Stimulated activated naive CD8-positive, alpha-beta T cell treated with anti-CD3 and anti-CD28 coated beads, Interleukin-15, Interleukin-2, amounts not matched to agents 100 ng/mL and 50 ng/mL, for 24 hours (primary cell): ENCODE data around the gene COL5A1.
"Not testable (repeated sequence)": the region's sequence is repeated elsewhere in the genome, so short reads cannot be mapped to it uniquely, and the experiment has no call there.

ENCODE experiments used
- H3K27ac Mint-ChIP-seq: one replicate; pipeline ENCODE4 v1.8.0; 2021; ENCODE audit warnings: mild to moderate bottlenecking, mixed read lengths
- H3K27me3 Mint-ChIP-seq: one replicate; pipeline ENCODE4 v1.8.0; 2021; ENCODE audit warnings: mixed read lengths
- H3K36me3 Mint-ChIP-seq: one replicate; pipeline ENCODE4 v1.8.0; 2021; ENCODE audit warnings: low read depth, mixed read lengths
- H3K4me1 Mint-ChIP-seq: one replicate; pipeline ENCODE4 v1.8.0; 2021; ENCODE audit warnings: low read depth, mixed read lengths
- H3K4me3 Mint-ChIP-seq: one replicate; pipeline ENCODE4 v1.8.0; 2021; ENCODE audit warnings: mild to moderate bottlenecking, mixed read lengths
- H3K9me3 Mint-ChIP-seq: one replicate; pipeline ENCODE4 v1.8.0; 2021; ENCODE audit warnings: mixed read lengths

Gene COL5A1

DNA sequence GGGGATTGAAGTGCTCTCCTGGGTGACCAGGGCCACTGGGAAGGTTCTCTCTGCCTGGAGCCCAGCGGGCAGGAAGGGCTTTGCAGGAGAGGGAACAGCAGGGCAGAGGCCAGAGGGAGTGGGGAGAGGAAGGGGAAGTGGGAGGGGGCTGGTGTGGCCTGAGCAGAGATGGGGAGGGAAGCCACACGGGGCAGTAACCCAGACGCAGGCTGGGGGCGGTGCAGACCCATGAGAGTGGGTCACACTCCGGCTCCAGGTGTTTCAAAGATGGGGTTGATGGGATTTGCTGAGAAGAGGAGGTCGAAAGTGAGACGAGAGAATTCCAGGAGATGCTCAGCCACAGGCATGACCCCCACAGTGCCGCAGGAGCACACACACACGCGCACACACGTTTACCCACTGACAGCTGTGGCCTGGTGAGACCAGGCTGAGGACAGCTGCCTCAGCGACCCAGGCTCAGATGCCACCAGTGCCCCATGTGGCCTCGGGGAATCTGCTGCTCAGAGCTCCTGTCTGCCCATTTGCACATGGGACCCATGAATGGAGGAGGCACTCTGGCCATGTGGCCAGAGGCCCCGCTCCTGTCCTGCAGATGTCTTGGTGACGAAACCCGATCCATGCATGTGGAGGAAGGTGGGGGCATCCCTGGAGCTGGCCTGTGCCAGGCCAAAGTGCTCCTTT is 206.3 kb downstream of the COL5A1 start:
- no peaks in the 10 kb centered on the region for H3K36me3 Mint-ChIP-seq
- H3K4me3 Mint-ChIP-seq = no peak overlapping the region
- no peak overlapping the region for H3K27ac Mint-ChIP-seq
- no peaks in the 10 kb centered on the region for H3K4me1 Mint-ChIP-seq
- H3K27me3 Mint-ChIP-seq = no peaks in the 10 kb centered on the region
- no peaks in the 10 kb centered on the region for H3K9me3 Mint-ChIP-seq

DNA sequence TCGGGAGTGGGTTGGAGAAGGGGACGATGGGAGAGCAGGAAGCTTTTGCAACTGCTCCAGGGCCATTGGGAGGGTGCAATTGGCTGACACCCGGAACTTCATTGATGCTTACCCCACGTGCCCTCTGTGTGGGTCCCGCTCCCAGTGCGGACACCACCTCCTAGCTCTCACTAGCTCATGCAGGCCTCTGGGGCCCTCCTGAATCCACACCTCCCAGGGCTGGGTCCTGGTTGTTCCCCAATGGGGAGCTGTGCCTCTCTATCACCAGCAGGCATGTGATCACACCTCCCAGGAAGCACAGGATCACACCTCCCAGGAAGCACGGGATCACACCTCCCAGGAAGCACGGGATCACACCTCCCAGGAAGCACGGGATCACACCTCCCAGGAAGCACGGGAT is 206.9 kb downstream of the COL5A1 start:
- Mint-ChIP-seq H3K4me3 (no peak overlapping the region), H3K9me3 (no peaks in the 10 kb centered on the region), H3K27ac (no peak overlapping the region), H3K27me3 (no peaks in the 10 kb centered on the region), H3K36me3 (no peaks in the 10 kb centered on the region), H3K4me1 (no peaks in the 10 kb centered on the region)

DNA sequence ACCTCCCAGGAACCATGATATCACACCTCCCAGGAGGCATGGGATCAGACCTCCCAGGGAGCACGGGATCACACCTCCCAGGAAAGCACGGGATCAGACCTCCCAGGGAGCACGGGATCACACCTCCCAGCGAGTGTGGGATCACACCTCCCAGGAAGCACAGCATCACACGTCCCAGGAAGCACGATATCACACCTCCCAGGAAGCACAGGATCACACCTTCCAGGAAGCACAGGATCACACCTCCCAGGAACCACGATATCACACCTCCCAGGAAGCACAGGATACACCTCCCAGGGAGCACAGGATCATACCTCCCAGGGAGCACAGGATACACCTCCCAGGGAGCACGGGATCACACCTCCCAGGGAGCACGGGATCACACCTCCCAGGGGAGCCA is 209.0 kb downstream of the COL5A1 start:
- H3K36me3 Mint-ChIP-seq = no peaks in the 10 kb centered on the region
- H3K27ac Mint-ChIP-seq = no peak overlapping the region
- no peaks in the 10 kb centered on the region for H3K9me3 Mint-ChIP-seq
- H3K4me3 Mint-ChIP-seq = no peak overlapping the region
- H3K4me1 Mint-ChIP-seq = no peaks in the 10 kb centered on the region
- H3K27me3 Mint-ChIP-seq = peaks cover under 1% of the 10 kb centered on the region

DNA sequence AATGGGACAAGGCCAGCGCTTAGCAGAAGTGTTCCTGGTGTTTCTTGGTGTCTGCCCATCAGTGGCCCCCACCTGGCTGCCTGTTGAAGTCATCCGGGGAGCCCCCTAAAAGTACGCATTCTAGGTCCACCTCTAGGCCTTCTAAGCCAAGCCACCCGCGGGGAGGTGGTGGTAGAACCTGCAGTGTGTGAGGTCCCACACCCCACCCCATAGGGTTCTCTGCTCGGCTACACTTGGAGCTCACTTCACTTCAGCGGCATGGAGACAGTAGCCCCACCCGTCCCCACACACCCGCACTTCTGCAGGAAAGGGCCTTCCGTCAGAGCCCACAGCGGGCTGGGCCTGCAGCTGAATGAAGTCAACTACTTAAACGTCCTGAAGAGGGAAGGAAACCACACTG is 209.4 kb downstream of the COL5A1 start:
- no peaks in the 10 kb centered on the region for H3K36me3 Mint-ChIP-seq
- peaks cover 4% of the 10 kb centered on the region for H3K27me3 Mint-ChIP-seq
- no peaks in the 10 kb centered on the region for H3K4me1 Mint-ChIP-seq
- H3K27ac Mint-ChIP-seq = no peak overlapping the region
- no peak overlapping the region for H3K4me3 Mint-ChIP-seq
- H3K9me3 Mint-ChIP-seq = no peaks in the 10 kb centered on the region

DNA sequence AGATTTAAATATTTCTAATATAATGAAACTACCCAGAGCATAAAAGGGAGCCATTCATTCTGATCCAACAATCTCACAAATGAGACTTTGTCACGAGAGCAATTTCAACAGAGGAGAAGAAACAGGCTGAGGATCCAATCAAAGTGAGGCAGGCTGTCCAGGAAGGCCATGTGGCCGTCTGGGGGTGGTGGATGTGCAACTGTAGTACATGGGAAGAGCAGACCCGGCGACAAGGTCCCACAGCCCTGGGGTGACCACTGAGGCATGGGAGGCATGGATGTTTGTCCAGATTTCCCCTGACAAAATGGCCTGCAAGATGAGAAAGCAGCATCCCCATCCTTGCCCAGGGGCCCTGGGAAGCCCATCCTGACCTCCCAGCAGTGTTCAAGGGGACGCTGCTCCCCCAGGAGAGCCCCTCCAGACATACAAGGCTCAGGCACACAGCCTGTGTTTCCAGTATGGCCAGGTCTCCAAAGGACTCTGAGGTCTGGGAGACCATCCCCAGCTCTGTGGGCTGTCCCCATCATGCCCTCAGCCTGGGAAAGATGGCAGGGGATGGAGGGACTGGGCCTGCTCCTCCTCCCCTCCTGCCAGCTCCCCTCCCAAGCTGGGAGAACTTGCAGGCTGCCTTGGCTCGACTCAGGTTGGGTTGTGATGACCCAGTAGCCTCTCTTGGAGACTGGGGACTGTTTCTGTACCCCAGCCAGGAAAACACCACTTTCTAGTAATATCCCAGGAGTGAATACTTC is 211.5 kb downstream of the COL5A1 start:
- Mint-ChIP-seq H3K9me3 (no peaks in the 10 kb centered on the region), H3K36me3 (no peaks in the 10 kb centered on the region), H3K4me3 (no peak overlapping the region), H3K27me3 (peaks cover 10% of the 10 kb centered on the region), H3K27ac (no peak overlapping the region), H3K4me1 (peaks cover 10% of the 10 kb centered on the region)

DNA sequence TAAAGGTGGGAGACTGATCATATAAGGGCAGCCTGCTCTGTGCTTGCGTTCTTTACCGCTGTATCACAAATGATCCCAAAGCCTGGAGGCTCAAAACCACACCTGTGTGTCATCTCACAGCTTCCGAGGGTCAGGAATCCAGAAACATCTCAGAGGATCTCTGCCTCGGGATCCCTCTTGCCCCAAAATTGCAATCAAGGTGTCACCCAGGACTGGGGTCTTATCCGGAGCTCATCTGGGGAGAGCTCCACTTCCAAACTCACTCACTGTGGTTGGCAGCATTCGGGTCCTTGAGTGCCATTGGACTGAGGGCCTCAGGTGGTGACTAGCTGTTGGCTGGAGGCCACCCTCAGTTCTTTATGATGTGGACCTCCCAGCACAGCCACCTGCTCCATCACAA is 212.3 kb downstream of the COL5A1 start:
- Mint-ChIP-seq H3K27me3 (peaks cover 11% of the 10 kb centered on the region), H3K27ac (no peak overlapping the region), H3K36me3 (no peaks in the 10 kb centered on the region), H3K9me3 (no peaks in the 10 kb centered on the region), H3K4me3 (no peak overlapping the region), H3K4me1 (peaks cover 17% of the 10 kb centered on the region)

DNA sequence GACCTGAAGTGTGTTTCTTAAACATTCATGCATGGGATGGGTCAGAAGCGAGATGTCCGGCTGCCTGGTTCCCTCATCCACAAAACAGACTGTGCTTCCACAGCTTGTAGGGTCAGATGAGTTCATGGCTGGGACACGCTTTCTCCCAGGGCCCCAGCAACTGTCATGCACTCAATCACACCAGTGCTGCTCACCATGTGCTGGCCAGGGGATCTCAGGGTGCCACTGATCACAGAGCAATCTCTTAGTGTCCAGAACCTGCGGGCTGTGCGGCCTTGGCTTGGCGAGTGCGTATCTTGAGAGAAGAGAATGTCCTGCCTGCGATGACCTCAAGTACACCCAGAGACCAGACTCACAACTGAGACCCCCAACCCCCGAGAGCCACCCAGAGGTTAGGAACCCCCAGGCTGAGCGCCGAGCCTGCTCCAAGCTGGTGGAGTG is 213.0 kb downstream of the COL5A1 start:
- no peaks in the 10 kb centered on the region for H3K36me3 Mint-ChIP-seq
- peaks cover 18% of the 10 kb centered on the region for H3K4me1 Mint-ChIP-seq
- no peaks in the 10 kb centered on the region for H3K9me3 Mint-ChIP-seq
- no peak overlapping the region for H3K4me3 Mint-ChIP-seq
- no peak overlapping the region for H3K27ac Mint-ChIP-seq
- H3K27me3 Mint-ChIP-seq = peaks cover 13% of the 10 kb centered on the region

DNA sequence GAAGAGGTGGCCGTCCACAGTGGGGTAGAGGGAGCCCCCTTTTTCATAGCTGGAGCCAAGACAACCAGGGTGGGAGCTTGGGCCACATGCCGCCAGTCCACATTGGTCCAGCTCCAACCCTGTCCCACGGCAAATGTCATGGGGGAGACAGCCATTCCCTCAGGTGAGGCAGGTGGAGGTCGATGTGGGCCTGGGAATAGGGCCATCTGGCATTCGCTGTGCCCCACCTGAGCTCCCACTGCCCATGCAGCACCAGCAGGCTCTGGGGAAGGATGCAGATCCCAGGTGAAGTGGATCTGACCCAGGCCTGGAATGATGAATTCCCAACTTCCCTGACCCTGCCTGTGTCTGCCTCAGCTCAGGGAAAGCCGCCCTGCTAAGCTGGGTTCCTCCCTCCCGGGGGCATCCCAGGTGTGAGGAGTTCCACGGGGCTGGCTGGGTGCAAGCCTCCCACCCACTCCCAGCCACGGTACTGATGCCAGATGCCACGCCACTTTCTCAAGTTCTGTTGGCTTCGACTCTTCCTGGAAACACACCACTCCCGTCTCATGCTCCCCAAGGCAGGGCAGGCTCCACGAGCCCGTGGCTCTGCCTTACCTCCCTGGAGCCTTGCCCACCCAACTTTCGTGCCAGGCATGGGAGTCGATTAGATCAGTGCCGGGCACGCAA is 213.8 kb downstream of the COL5A1 start:
- H3K27me3 Mint-ChIP-seq = peaks cover 13% of the 10 kb centered on the region

DNA sequence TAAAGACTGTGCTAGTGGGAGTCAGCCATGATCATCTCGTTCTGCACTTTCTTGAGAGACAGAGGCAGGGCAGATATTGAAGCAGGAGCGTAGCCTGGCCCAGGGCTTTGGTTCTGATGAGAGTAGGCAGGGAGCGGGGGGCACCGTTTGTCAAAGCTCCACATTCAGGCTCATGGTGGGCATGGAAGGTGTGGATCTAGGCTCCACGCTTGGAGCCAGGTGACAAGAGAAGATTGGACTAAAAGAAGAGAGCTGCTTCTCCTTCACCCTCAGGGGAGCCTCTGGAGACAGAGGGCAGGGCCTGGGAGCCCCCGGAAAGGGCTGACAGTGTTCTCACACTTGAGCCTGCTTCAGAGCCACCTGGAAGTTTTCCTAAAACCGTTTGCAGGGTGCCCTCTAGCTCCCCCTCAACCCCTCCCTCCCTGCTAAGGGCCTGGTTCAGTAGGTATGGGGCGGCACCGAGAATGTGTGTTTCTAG is 214.3 kb downstream of the COL5A1 start:
- Mint-ChIP-seq H3K9me3 (no peaks in the 10 kb centered on the region), H3K4me3 (no peak overlapping the region), H3K27me3 (peaks cover 13% of the 10 kb centered on the region), H3K36me3 (no peaks in the 10 kb centered on the region), H3K4me1 (peaks cover 18% of the 10 kb centered on the region), H3K27ac (no peak overlapping the region)

More for the DNA sequence above, 213.8 kb downstream of the COL5A1 start:
- Mint-ChIP-seq H3K4me1 (peaks cover 18% of the 10 kb centered on the region), H3K9me3 (no peaks in the 10 kb centered on the region), H3K36me3 (no peaks in the 10 kb centered on the region), H3K4me3 (no peak overlapping the region), H3K27ac (no peak overlapping the region)

DNA sequence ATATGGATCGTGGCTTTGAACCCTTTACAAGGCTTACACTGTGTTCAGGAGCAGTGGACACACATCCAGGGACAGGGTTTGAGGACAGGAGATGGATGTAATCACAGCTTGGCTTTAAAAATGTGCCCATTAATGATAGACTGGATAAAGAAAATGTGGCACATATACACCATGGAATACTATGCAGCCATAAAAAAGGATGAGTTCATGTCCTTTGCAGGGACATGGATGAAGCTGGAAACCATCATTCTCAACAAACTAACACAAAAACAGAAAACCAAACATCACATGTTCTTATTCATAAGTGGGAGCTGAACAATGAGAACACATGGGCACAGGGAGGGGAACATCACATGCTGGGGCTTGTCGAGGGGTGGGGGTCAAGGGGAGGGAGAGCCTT is 215.8 kb downstream of the COL5A1 start:
- Mint-ChIP-seq H3K27ac (peak overlapping the region; percentile 28), H3K27me3 (peaks cover 17% of the 10 kb centered on the region), H3K4me1 (peaks cover 18% of the 10 kb centered on the region)
- H3K36me3 Mint-ChIP-seq, H3K9me3 Mint-ChIP-seq, H3K4me3 Mint-ChIP-seq: not testable (repeated sequence)

DNA sequence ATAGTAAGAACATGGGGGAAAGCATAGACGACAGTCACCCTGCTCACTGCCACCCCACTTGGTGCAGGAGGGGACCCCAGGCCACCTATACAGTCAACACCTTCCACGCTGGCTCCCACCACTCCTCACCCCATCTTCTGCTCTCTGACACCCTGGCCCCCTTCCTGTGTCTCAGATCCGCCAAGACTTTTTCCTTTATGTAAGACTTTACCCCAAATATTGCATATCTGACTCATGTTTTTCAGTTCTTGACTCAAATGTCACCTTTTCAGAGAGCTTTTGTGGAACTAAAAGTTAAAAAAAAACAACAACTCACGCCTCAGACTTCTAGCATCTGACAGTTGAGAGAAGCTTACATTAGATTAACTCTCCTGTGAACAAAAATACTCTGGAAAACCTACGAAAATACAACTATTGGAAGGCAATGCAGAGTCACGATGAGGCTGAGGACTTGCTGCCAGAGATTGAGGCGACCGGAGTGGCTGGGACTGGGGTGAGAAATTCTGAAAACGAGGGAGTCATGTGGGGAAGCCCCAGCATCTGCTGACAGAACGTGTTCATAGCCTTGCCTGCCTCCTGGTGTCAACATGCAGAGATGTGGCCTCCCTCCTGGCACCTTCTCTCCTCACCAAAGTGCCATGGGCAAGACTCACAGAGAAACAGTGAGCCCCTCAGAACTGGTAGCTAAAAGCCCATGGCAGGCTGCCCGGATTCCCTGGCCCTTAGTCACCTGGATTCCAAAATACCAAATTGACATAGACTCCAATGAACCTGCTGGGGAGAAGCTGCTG is 216.6 kb downstream of the COL5A1 start:
- H3K9me3 Mint-ChIP-seq = no peaks in the 10 kb centered on the region
- peak overlapping the region; percentile 89 for H3K27ac Mint-ChIP-seq
- H3K4me1 Mint-ChIP-seq = peaks cover 18% of the 10 kb centered on the region
- peak overlapping the region; percentile 47 for H3K4me3 Mint-ChIP-seq
- H3K36me3 Mint-ChIP-seq = no peaks in the 10 kb centered on the region
- peaks cover 17% of the 10 kb centered on the region for H3K27me3 Mint-ChIP-seq

DNA sequence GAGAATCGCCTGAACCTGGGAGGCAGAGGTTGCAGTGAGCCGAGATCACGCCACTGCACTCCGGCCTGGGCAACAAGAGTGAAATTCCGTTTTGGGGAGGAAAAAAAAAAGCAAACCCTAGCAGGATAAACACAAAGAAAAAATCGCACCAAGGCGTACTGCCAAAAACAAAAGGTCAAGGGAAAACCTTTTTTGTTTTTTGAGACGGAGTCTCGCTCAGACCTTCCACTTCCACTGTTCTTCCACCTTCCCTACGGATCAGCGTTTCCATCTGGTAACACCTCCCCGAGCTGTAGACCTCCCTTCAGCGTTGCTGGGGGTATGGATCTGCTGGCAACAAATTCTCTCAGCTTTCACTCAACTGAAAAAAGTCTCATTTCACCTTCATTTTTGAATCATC is 218.9 kb downstream of the COL5A1 start:
- no peak overlapping the region for H3K4me3 Mint-ChIP-seq
- peaks cover 17% of the 10 kb centered on the region for H3K27me3 Mint-ChIP-seq
- H3K9me3 Mint-ChIP-seq = no peaks in the 10 kb centered on the region
- H3K4me1 Mint-ChIP-seq = peaks cover 18% of the 10 kb centered on the region
- H3K27ac Mint-ChIP-seq = no peak overlapping the region
- no peaks in the 10 kb centered on the region for H3K36me3 Mint-ChIP-seq

DNA sequence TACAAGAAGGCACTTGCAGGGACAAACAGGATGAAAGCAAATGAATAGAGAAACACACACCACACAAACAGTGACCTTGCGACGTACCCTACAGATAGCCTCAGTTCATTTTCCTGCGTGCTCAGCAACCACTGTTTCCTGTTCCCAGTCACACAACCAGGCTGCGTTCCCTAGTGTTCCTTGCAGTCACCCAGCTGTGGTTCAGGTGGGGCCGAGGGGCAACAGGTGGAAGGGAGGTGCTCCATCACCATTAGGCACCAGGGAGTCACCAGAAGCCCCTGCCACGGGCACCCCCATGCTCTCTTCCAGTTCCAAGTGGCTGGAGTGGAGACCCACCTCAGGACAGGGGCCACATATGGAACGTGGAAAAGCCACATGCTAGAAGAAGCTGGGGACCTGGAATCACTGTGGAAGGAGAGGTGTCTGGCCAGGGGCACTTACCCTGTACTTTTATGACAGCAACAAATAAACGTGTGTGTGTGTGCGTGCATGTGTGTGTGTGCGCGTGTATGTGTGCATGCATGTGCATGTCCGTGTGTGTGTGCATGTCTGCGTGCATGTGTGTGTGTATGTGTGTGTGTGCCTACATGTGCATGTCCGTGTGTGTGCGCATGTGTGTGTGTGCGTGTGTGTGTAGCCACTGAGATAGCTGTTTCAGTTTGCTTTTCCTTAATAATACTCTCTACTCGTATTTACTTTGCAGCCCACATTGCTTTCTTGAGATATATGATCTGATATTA is 220.2 kb downstream of the COL5A1 start:
- Mint-ChIP-seq H3K27me3 (peaks cover 13% of the 10 kb centered on the region), H3K27ac (no peak overlapping the region), H3K36me3 (no peaks in the 10 kb centered on the region), H3K4me1 (peaks cover 18% of the 10 kb centered on the region), H3K9me3 (no peaks in the 10 kb centered on the region), H3K4me3 (no peak overlapping the region)

DNA sequence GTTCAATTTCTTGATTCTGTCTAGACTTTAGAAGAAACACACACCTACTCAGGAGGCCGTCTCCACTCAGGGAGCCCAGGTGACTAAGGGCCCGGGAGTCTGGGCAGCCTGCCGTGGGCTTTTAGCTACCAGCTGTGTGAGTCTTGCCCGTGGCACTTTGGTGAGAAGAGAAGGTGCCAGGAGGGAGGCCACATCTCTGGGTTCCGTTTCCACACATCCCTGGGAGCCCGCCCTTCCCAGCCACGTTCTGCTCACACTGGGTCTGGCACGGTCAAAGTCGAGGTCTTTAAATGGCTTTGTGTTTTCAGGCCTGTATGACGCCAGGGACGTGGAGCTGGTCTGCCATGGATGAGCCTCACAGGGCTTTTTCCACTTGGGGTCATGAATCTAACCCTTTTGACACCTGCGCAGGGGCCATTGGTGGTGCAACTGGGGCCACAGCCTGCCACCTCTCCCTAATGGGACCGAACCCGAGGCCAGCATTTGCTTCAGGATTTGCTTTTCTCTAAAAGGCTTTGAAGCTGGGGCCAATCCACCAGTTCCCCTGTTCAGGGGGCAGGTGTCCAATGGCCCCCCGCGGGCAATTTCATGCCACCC is 221.8 kb downstream of the COL5A1 start:
- Mint-ChIP-seq H3K4me1 (peaks cover 6% of the 10 kb centered on the region), H3K4me3 (no peak overlapping the region), H3K9me3 (no peaks in the 10 kb centered on the region), H3K36me3 (no peaks in the 10 kb centered on the region), H3K27me3 (peaks cover 7% of the 10 kb centered on the region), H3K27ac (no peak overlapping the region)
